Chondrocyte (in vitro differentiated cells): ENCODE measurements around the gene TPST2. TPM values are rescaled to one million over a fixed set of nuclear protein-coding genes. Genes with fewer than 3 reads are reported as not detected.

Source experiments
- DNase-seq: peaks from one replicate; pipeline ENCODE4 v3.0.0; 2021; ENCODE audit warnings: mixed read lengths, low spot score
- H3K27ac Mint-ChIP-seq: one replicate; pipeline ENCODE4 v1.8.0; 2021; ENCODE audit warnings: mild to moderate bottlenecking, moderate library complexity, mixed read lengths; ENCODE audit not compliant: unreplicated experiment
- H3K27me3 Mint-ChIP-seq: 2 replicates; pipeline ENCODE4 v1.8.0; 2021; ENCODE audit warnings: low read depth, mixed read lengths
- H3K36me3 Mint-ChIP-seq: 2 replicates; pipeline ENCODE4 v1.8.0; 2021; ENCODE audit warnings: low read depth, mixed read lengths
- H3K4me1 Mint-ChIP-seq: 2 replicates; pipeline ENCODE4 v1.8.0; 2021; ENCODE audit warnings: low read depth, mild to moderate bottlenecking, mixed read lengths
- H3K4me3 Mint-ChIP-seq: one replicate; pipeline ENCODE4 v1.8.0; 2021; ENCODE audit warnings: mild to moderate bottlenecking, moderate library complexity, mixed read lengths; ENCODE audit not compliant: unreplicated experiment
- H3K9me3 Mint-ChIP-seq: 2 replicates; pipeline ENCODE4 v1.8.0; 2021; ENCODE audit warnings: low read depth, mixed read lengths
- CTCF ChIP-seq: fragments of 200-600 bp; sonication (generic); IDR thresholded peaks from 2 replicates; pipeline ENCODE4 v1.5.0; 2021; ENCODE audit warnings: antibody characterized with exemption, mild to moderate bottlenecking, moderate library complexity
- microRNA-seq: library from miRNA; unstranded; fragments of <30 nt; microRNA quantifications from one replicate; pipeline ENCODE4 v1.2.0, GENCODE V29; 2020; ENCODE audit warnings: borderline number of aligned reads
- total RNA-seq: library from RNA; stranded (reverse); gene quantifications from 3 replicates; pipeline ENCODE4 v1.2.1, GENCODE V29; 2021

The TPST2 gene
- total RNA-seq, 1 donor from 2014 or later, result 75.8 TPM

GRCh38 chr22:26476705-26477340, 113.1 kb downstream of the TPST2 start:
- Mint-ChIP-seq H3K9me3 (no peaks in the 10 kb centered on the region), H3K36me3 (peaks cover 16% of the 10 kb centered on the region), H3K4me3 (peak overlapping the region; percentile 35), H3K27ac (peak overlapping the region; percentile 89), H3K4me1 (peaks cover 70% of the 10 kb centered on the region), H3K27me3 (no peaks in the 10 kb centered on the region)
- DNase-seq, result no peak
- TF ChIP-seq CTCF, result no peak

- Mint-ChIP-seq H3K4me3 (no peak overlapping the region), H3K4me1 (peaks cover 68% of the 10 kb centered on the region)
Measured at GRCh38 chr22:26474682-26475081, 115.2 kb downstream of the TPST2 start.

More at GRCh38 chr22:26474682-26475081, 115.2 kb downstream of the TPST2 start:
- TF ChIP-seq CTCF, result no peak
- H3K36me3 Mint-ChIP-seq, result peaks cover 19% of the 10 kb centered on the region
- DNase-seq, result no peak
- H3K27me3 Mint-ChIP-seq, result no peaks in the 10 kb centered on the region
- H3K27ac Mint-ChIP-seq, result peak overlapping the region; percentile 45
- no peaks in the 10 kb centered on the region for H3K9me3 Mint-ChIP-seq

Small RNA genes within 50 kb of the gene (microRNA-seq; reads per million reads assigned to microRNA genes)
- gene MIR548J, result 18.8 reads per million, percentile 34 among the genes with 10 or more reads in this experiment

Other genes with a start within 250 kb of the TPST2 start
- 5.5 to 6.9 TPM (median 6.8 TPM) in 3 replicates for gene ASPHD2, start 160.9 kb downstream of the TPST2 start, total RNA-seq
- 26.9 to 29.7 TPM (median 28.2 TPM) in 3 replicates for gene HPS4, start 106.3 kb downstream of the TPST2 start, total RNA-seq
- 21.4 to 27.5 TPM (median 23.2 TPM) in 3 replicates for gene SRRD, start 106.3 kb downstream of the TPST2 start, total RNA-seq
- 30.6 to 34.7 TPM (median 33.3 TPM) in 3 replicates for gene TFIP11, start 77.7 kb downstream of the TPST2 start, total RNA-seq
- not detected in 3 replicates for gene CRYBB1, start 27.9 kb upstream of the TPST2 start, total RNA-seq
- not detected in 3 replicates for gene CRYBA4, start 31.8 kb upstream of the TPST2 start, total RNA-seq
- 2.5 to 6.2 TPM (median 3.5 TPM) in 3 replicates for gene MIAT, start 67.5 kb upstream of the TPST2 start, total RNA-seq